Motor neuron (in vitro differentiated cells): Measurements from ENCODE around the gene EBF4. TPM values are rescaled to one million over a fixed set of nuclear protein-coding genes. Genes with fewer than 3 reads are reported as not detected.

Experiments
- total RNA-seq, 8 experiments: library from RNA; unstranded; fragments of 300-600 nt; gene quantifications; 2 replicates each; pipeline versions ENCODE4 v1.2.3 to v1.2.4, GENCODE V29; 2022

The EBF4 gene
- total RNA-seq, 8 experiments from 2014 or later = 1.4 to 14.3 (median 8.2) TPM

Other genes starting within 250 kb of the EBF4 start
- 100 to 1,000 TPM in 5 of 8 experiments, 10 to 100 TPM in 3; 80.4 to 299 (median 151) TPM for gene SNRPB, start 222.0 kb upstream of the EBF4 start, total RNA-seq
- 10 to 100 TPM in 5 of 8 experiments, 1 to 10 TPM in 3; 8.8 to 14.4 (median 10.9) TPM for gene ZNF343, start 183.9 kb upstream of the EBF4 start, total RNA-seq
- under 1 TPM; 0.05 to 0.62 (median 0.17) TPM for gene TMC2, start 156.2 kb upstream of the EBF4 start, total RNA-seq
- gene NOP56, start 40.1 kb upstream of the EBF4 start, total RNA-seq = 100 to 1,000 TPM; 131 to 482 (median 213) TPM
- gene IDH3B, start 28.6 kb upstream of the EBF4 start, total RNA-seq = 100 to 1,000 TPM in 3 of 8 experiments, 10 to 100 TPM in 5; 53.1 to 119 (median 74.9) TPM
- gene CPXM1, start 107.8 kb downstream of the EBF4 start, total RNA-seq = 10 to 100 TPM in 5 of 8 experiments, 1 to 10 TPM in 1, under 1 TPM in 1, not detected in 1; 0.84 to 53.5 (median 17.2) TPM
- gene C20orf141, start 122.2 kb downstream of the EBF4 start, total RNA-seq = under 1 TPM in 3 of 8 experiments, not detected in 5; 0.47 to 0.81 (median 0.67) TPM
- 1 to 10 TPM in 1 of 8 experiments, under 1 TPM in 4, not detected in 3; 0.13 to 1.4 (median 0.27) TPM for gene TMEM239, start 123.6 kb downstream of the EBF4 start, total RNA-seq
- 10 to 100 TPM; 24.5 to 49.6 (median 33.7) TPM for gene PCED1A, start 147.9 kb downstream of the EBF4 start, total RNA-seq
- gene VPS16, start 148.0 kb downstream of the EBF4 start, total RNA-seq = 10 to 100 TPM; 26.3 to 39.9 (median 33.8) TPM
- gene PTPRA, start 180.7 kb downstream of the EBF4 start, total RNA-seq = 100 to 1,000 TPM in 1 of 8 experiments, 10 to 100 TPM in 7; 31.8 to 137 (median 58.2) TPM